ENCODE measurements around the gene UBE2Q1.

Gene UBE2Q1

GRCh38 chr1:154557939-154558719 lies at the start of gene UBE2Q1:
Gene UBE2Q1, minus strand, starts transcription at chr1:154558662. Its CDS starts 109 bp downstream, at chr1:154558553.
- DNase-seq: no peak

- DNase-seq: peak; percentile 97
Observed at GRCh38 chr1:154607609-154608396, 49.3 kb upstream of the UBE2Q1 start, which contains the start of gene ADAR. Gene ADAR, minus strand, starts transcription at chr1:154608186. Its CDS starts 180 bp downstream, at chr1:154608006.

GRCh38 chr1:154607106-154607608 lies 48.7 kb upstream of the UBE2Q1 start:
- peak; percentile 25 for DNase-seq

GRCh38 chr1:154605534-154605933 lies 47.1 kb upstream of the UBE2Q1 start:
- DNase-seq: no peak

- DNase-seq: no peak
Observed at GRCh38 chr1:154603317-154603716, 44.9 kb upstream of the UBE2Q1 start.

GRCh38 chr1:154599658-154600057 lies 41.2 kb upstream of the UBE2Q1 start:
- DNase-seq: no peak

GRCh38 chr1:154598871-154599635 lies 40.6 kb upstream of the UBE2Q1 start:
- no peak for DNase-seq

- no peak for DNase-seq
Observed at GRCh38 chr1:154595621-154596020, 37.2 kb upstream of the UBE2Q1 start.

GRCh38 chr1:154594811-154595210 lies 36.3 kb upstream of the UBE2Q1 start:
- no peak for DNase-seq

GRCh38 chr1:154593390-154593789 lies 34.9 kb upstream of the UBE2Q1 start:
- no peak for DNase-seq

GRCh38 chr1:154591206-154591605 lies 32.7 kb upstream of the UBE2Q1 start:
- DNase-seq: no peak

GRCh38 chr1:154590756-154591155 lies 32.3 kb upstream of the UBE2Q1 start:
- no peak for DNase-seq

- no peak for DNase-seq
Observed at GRCh38 chr1:154589780-154590179, 31.3 kb upstream of the UBE2Q1 start.

- no peak for DNase-seq
Observed at GRCh38 chr1:154586641-154587040, 28.2 kb upstream of the UBE2Q1 start.

- DNase-seq: no peak
Observed at GRCh38 chr1:154586231-154586630, 27.8 kb upstream of the UBE2Q1 start.

- DNase-seq: no peak
Observed at GRCh38 chr1:154584267-154584994, 26.0 kb upstream of the UBE2Q1 start.

- DNase-seq: no peak
Observed at GRCh38 chr1:154583773-154584172, 25.3 kb upstream of the UBE2Q1 start.

- DNase-seq: no peak
Observed at GRCh38 chr1:154582885-154583284, 24.4 kb upstream of the UBE2Q1 start.

- DNase-seq: no peak
Observed at GRCh38 chr1:154581766-154582165, 23.3 kb upstream of the UBE2Q1 start.

GRCh38 chr1:154579374-154579773 lies 20.9 kb upstream of the UBE2Q1 start:
- no peak for DNase-seq

- no peak for DNase-seq
Observed at GRCh38 chr1:154578058-154578418, 19.6 kb upstream of the UBE2Q1 start.

GRCh38 chr1:154577346-154578057 lies 19.0 kb upstream of the UBE2Q1 start:
- no peak for DNase-seq
